K562 (cell line): ENCODE data around the gene CD14. TPM values are rescaled to one million over a fixed set of nuclear protein-coding genes. Genes with fewer than 3 reads are reported as not detected.

ENCODE experiments used
- AFF1 ChIP-seq, 2 experiments: fragments of 450-650 bp; IDR thresholded peaks; 2 replicates each; pipeline ENCODE4 v1.6.1; 2018; ENCODE audit warnings: mild to moderate bottlenecking in 2 of 2, low read depth in 1 of 2; ENCODE audit not compliant: partially characterized antibody in 2 of 2
- CREB3 ChIP-seq: fragments of 450-650 bp; conservative IDR thresholded peaks from 2 replicates; pipeline ENCODE4 v1.6.1; 2016; ENCODE audit warnings: missing genetic modification characterization, low read depth, mild to moderate bottlenecking, missing compliant biosample characterization, moderate library complexity
- NUFIP1 ChIP-seq: fragments of 450-650 bp; IDR thresholded peaks from 2 replicates; pipeline ENCODE4 v1.6.1; 2018; ENCODE audit not compliant: partially characterized antibody
- PATZ1 ChIP-seq: fragments of 250-450 bp; sonication (Bioruptor Pico); IDR thresholded peaks from 2 replicates; pipeline ENCODE4 v1.5.0; 2020; ENCODE audit warnings: mild to moderate bottlenecking, borderline replicate concordance
- TAF1 ChIP-seq: IDR thresholded peaks from 2 replicates; pipeline ENCODE4 v1.6.1; 2011; ENCODE audit warnings: mild to moderate bottlenecking, low read length, moderate library complexity; ENCODE audit not compliant: insufficient read depth, control insufficient read depth, severe bottlenecking; ENCODE audit errors: extremely low read depth
- ZFX ChIP-seq: sonication (generic); formaldehyde crosslinking; IDR thresholded peaks from 2 replicates; pipeline ENCODE4 v1.8.0; 2022; ENCODE audit warnings: mild to moderate bottlenecking, missing genetic modification reagents, moderate library complexity
- ZNF766 ChIP-seq: fragments of 200-800 bp; sonication (Bioruptor generic); conservative IDR thresholded peaks from 2 replicates; pipeline ENCODE4 v1.6.1; 2016; ENCODE audit warnings: missing genetic modification characterization, missing compliant biosample characterization
- polyA plus RNA-seq, 8 experiments: library from polyadenylated mRNA; depleted of rRNA in 4 of 8; stranded (reverse) in 5 of 8; unstranded in 3 of 8; fragments of >200 nt; fragmentation: Nextera tagmentation in 2 of 8; fragmentation: Illumina TruSeq in 1 of 8; extraction: Ambion mirVana in 2 of 8; extraction: Trizol in 1 of 8; gene quantifications; 2 replicates each; pipeline versions ENCODE4 v1.2.1 to v1.2.3, GENCODE V29; 2011 to 2014; ENCODE audit warnings: inconsistent platforms in 1 of 8, missing spikeins in 1 of 8
- total RNA-seq, 7 experiments: library from RNA; depleted of rRNA in 6 of 7; stranded (reverse); fragments of >200 nt in 6 of 7; fragmentation: Illumina TruSeq in 2 of 7; extraction: Trizol in 2 of 7; gene quantifications; 2 replicates each; pipeline versions ENCODE4 v1.2.1 to v1.2.3, GENCODE V29; 2011 to 2021; ENCODE audit warnings: low replicate concordance in 1 of 7

The CD14 gene
- total and polyA plus RNA-seq, 9 of the 15 experiments (the other 6 are each of a cell fraction or from before 2014, with no cell fraction given), result 0.07 to 0.47 (median 0.14) TPM; not detected in 2

- peak; percentile 39; the same call in 1 of the 2 replicates for TF ChIP-seq PATZ1 (CRISPR knock-in tag)
- peak; percentile 49; the same call in 1 of the 2 replicates for TF ChIP-seq ZFX (CRISPR knock-in tag)
- TF ChIP-seq CREB3 (tag), result peak; percentile 77
- TF ChIP-seq ZNF766 (CRISPR knock-in tag), result peak; percentile 20; the same call in 1 of the 2 replicates
- peak; percentile 14 for TF ChIP-seq NUFIP1
- peak; percentile 3 for TF ChIP-seq TAF1
- TF ChIP-seq AFF1 (IDR thresholded peaks at IDR 0.05; ENCODE audit: low read depth in 1 of 2, partially characterized antibody in 2 of 2), result peak; percentile 12 to 30
Observed at GRCh38 chr5:140638898-140639147, 5.8 kb upstream of the CD14 start (continued).
